ENCODE measurements around the gene MAN1C1.

MAN1C1 gene

DNA sequence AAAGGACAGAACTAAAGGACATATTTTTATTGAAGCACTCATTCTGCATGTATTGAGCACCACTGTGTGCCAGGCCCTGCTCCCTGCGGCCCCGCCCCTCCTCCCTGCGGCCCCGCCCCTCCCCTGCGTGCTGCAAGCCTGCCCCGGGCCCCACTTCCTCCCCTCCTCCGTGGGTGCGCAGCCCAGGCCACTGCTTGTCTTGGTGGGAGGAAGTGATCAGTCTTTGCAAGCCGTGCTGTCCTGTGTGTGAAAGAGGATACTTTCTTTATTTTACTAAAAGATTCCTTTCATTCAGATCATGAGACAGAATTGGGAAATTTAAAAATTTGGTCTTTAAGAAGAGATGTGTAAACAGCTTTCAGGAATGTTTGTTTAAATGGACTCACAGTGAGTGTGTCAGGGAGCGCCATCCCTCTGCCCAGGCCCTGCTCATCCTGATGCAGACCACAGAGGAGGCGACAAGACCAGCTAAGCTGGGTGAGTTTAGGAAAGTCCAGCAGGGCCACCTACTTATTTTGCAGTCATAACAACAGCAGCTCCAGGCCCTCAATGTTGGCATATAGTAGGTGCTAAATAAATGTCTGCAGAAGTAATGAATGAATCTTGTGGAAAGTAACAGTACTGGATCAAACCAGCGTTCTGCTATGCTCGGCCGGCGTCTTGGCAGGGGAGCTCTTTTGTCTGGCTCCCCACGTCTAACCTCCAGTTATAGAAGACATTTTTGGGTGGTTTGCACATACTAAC is 95.1 kb downstream of the MAN1C1 start:
- no peak for ATAC-seq
- TF ChIP-seq PPARA (CRISPR knock-in tag; IDR thresholded peaks at IDR 0.05; ENCODE audit: borderline replicate concordance): no peak
- no peak for TF ChIP-seq ZFP3 (CRISPR knock-in tag; IDR thresholded peaks at IDR 0.05)
- TF ChIP-seq GLIS3 (CRISPR knock-in tag; IDR thresholded peaks at IDR 0.05): no peak
- TF ChIP-seq RARB (CRISPR knock-in tag; IDR thresholded peaks at IDR 0.05): no peak
- TF ChIP-seq, protein P1, sequence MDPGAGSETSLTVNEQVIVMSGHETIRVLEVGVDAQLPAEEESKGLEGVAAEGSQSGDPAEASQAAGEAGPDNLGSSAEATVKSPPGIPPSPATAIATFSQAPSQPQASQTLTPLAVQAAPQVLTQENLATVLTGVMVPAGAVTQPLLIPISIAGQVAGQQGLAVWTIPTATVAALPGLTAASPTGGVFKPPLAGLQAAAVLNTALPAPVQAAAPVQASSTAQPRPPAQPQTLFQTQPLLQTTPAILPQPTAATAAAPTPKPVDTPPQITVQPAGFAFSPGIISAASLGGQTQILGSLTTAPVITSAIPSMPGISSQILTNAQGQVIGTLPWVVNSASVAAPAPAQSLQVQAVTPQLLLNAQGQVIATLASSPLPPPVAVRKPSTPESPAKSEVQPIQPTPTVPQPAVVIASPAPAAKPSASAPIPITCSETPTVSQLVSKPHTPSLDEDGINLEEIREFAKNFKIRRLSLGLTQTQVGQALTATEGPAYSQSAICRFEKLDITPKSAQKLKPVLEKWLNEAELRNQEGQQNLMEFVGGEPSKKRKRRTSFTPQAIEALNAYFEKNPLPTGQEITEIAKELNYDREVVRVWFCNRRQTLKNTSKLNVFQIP (CRISPR knock-in tag; IDR thresholded peaks at IDR 0.05; ENCODE audit: borderline replicate concordance, low read depth): no peak
- TF ChIP-seq, protein P2, sequence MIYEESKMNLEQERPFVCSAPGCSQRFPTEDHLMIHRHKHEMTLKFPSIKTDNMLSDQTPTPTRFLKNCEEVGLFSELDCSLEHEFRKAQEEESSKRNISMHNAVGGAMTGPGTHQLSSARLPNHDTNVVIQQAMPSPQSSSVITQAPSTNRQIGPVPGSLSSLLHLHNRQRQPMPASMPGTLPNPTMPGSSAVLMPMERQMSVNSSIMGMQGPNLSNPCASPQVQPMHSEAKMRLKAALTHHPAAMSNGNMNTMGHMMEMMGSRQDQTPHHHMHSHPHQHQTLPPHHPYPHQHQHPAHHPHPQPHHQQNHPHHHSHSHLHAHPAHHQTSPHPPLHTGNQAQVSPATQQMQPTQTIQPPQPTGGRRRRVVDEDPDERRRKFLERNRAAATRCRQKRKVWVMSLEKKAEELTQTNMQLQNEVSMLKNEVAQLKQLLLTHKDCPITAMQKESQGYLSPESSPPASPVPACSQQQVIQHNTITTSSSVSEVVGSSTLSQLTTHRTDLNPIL (CRISPR knock-in tag; IDR thresholded peaks at IDR 0.05; ENCODE audit: low read depth): no peak
- TF ChIP-seq OSR1 (CRISPR knock-in tag; IDR thresholded peaks at IDR 0.05): no peak
- TF ChIP-seq ZC3H10 (CRISPR knock-in tag; IDR thresholded peaks at IDR 0.05): no peak
- no peak for TF ChIP-seq ARNTL (CRISPR knock-in tag; IDR thresholded peaks at IDR 0.05; ENCODE audit: borderline replicate concordance, low read depth)
- TF ChIP-seq, protein P3, sequence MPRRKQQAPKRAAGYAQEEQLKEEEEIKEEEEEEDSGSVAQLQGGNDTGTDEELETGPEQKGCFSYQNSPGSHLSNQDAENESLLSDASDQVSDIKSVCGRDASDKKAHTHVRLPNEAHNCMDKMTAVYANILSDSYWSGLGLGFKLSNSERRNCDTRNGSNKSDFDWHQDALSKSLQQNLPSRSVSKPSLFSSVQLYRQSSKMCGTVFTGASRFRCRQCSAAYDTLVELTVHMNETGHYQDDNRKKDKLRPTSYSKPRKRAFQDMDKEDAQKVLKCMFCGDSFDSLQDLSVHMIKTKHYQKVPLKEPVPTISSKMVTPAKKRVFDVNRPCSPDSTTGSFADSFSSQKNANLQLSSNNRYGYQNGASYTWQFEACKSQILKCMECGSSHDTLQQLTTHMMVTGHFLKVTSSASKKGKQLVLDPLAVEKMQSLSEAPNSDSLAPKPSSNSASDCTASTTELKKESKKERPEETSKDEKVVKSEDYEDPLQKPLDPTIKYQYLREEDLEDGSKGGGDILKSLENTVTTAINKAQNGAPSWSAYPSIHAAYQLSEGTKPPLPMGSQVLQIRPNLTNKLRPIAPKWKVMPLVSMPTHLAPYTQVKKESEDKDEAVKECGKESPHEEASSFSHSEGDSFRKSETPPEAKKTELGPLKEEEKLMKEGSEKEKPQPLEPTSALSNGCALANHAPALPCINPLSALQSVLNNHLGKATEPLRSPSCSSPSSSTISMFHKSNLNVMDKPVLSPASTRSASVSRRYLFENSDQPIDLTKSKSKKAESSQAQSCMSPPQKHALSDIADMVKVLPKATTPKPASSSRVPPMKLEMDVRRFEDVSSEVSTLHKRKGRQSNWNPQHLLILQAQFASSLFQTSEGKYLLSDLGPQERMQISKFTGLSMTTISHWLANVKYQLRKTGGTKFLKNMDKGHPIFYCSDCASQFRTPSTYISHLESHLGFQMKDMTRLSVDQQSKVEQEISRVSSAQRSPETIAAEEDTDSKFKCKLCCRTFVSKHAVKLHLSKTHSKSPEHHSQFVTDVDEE (CRISPR knock-in tag; IDR thresholded peaks at IDR 0.05): no peak
- TF ChIP-seq ZNF70 (CRISPR knock-in tag; IDR thresholded peaks at IDR 0.05): no peak
- TF ChIP-seq ZFP30 (CRISPR knock-in tag; IDR thresholded peaks at IDR 0.05): no peak

DNA sequence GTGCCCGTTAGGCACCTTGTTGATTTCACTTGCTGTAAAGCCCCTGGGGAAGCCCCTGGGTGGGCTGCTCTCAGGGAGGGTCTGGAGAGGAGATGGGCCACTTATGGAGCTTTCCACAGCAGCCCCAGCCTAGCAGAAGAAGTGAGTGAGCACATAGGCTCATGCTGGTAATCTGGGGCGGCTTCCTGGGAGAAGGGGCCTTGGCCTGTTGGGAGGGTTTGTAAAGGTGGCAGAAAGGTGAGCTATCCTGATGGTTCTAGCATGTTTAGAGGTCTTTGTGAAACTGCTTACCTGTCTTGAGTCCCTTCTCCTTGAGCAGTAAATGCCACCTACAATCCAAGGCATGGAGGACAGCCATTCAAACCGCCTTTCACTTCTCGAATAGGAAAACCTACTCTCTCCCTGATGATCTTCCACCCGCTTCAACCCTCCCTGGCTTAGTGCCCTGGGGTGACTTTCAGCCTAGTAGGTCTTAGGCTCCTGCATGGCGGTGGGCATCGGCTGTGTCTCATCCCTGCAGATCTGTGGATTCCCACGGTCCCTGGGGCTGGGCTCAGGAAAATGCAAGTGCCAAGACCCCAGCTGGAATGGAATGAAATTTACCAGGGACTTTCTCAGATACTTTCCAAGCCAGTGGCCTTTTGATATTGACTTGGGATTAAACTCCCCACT is 95.8 kb downstream of the MAN1C1 start:
- TF ChIP-seq ZFP3 (CRISPR knock-in tag; IDR thresholded peaks at IDR 0.05) (no peak), ZNF565 (CRISPR knock-in tag; conservative IDR thresholded peaks at IDR 0.05; ENCODE audit: low read depth) (no peak), ARNTL (CRISPR knock-in tag; IDR thresholded peaks at IDR 0.05; ENCODE audit: borderline replicate concordance, low read depth) (no peak)
- TF ChIP-seq, protein P3 (CRISPR knock-in tag; IDR thresholded peaks at IDR 0.05): no peak
- ATAC-seq: no peak

DNA sequence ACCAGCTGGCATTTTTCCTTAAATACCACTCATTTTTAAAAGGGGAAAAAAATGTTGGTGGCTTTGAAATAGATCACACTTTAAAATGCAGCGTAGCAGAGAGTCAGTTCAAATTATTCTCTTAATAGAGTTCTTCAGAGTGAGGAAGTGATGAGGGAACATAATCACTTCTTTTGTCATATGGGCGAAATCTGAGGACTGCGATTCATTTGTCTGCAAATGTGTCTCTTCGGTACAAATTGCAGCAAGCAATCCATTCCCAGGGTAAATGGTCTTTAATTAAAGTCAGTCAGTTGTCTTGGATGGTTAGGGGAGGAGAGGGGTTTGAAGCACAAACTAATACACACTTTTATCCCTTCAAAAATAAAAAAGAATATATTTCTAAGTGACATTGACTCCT is 97.4 kb downstream of the MAN1C1 start:
- ATAC-seq: no peak
- TF ChIP-seq OSR1 (CRISPR knock-in tag; IDR thresholded peaks at IDR 0.05) (no peak), TCF4 (CRISPR knock-in tag; IDR thresholded peaks at IDR 0.05; ENCODE audit: borderline replicate concordance) (no peak), GLIS3 (CRISPR knock-in tag; IDR thresholded peaks at IDR 0.05) (no peak), ZFP3 (CRISPR knock-in tag; IDR thresholded peaks at IDR 0.05) (no peak), ARNTL (CRISPR knock-in tag; IDR thresholded peaks at IDR 0.05; ENCODE audit: borderline replicate concordance, low read depth) (no peak), ZC3H10 (CRISPR knock-in tag; IDR thresholded peaks at IDR 0.05) (no peak), RARB (CRISPR knock-in tag; IDR thresholded peaks at IDR 0.05) (no peak), ZNF70 (CRISPR knock-in tag; IDR thresholded peaks at IDR 0.05) (no peak), ZFP30 (CRISPR knock-in tag; IDR thresholded peaks at IDR 0.05) (no peak), ZNF8 (CRISPR knock-in tag; IDR thresholded peaks at IDR 0.05) (no peak), ZNF565 (CRISPR knock-in tag; conservative IDR thresholded peaks at IDR 0.05; ENCODE audit: low read depth) (no peak), BACH2 (CRISPR knock-in tag; IDR thresholded peaks at IDR 0.05; ENCODE audit: borderline replicate concordance) (no peak)
- TF ChIP-seq, protein P2 (CRISPR knock-in tag; IDR thresholded peaks at IDR 0.05; ENCODE audit: low read depth): no peak
- TF ChIP-seq, protein P1 (CRISPR knock-in tag; IDR thresholded peaks at IDR 0.05; ENCODE audit: borderline replicate concordance, low read depth): no peak
- TF ChIP-seq, protein P4, sequence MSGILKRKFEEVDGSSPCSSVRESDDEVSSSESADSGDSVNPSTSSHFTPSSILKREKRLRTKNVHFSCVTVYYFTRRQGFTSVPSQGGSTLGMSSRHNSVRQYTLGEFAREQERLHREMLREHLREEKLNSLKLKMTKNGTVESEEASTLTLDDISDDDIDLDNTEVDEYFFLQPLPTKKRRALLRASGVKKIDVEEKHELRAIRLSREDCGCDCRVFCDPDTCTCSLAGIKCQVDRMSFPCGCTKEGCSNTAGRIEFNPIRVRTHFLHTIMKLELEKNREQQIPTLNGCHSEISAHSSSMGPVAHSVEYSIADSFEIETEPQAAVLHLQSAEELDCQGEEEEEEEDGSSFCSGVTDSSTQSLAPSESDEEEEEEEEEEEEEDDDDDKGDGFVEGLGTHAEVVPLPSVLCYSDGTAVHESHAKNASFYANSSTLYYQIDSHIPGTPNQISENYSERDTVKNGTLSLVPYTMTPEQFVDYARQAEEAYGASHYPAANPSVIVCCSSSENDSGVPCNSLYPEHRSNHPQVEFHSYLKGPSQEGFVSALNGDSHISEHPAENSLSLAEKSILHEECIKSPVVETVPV (CRISPR knock-in tag; IDR thresholded peaks at IDR 0.05): no peak
- TF ChIP-seq, protein P5, sequence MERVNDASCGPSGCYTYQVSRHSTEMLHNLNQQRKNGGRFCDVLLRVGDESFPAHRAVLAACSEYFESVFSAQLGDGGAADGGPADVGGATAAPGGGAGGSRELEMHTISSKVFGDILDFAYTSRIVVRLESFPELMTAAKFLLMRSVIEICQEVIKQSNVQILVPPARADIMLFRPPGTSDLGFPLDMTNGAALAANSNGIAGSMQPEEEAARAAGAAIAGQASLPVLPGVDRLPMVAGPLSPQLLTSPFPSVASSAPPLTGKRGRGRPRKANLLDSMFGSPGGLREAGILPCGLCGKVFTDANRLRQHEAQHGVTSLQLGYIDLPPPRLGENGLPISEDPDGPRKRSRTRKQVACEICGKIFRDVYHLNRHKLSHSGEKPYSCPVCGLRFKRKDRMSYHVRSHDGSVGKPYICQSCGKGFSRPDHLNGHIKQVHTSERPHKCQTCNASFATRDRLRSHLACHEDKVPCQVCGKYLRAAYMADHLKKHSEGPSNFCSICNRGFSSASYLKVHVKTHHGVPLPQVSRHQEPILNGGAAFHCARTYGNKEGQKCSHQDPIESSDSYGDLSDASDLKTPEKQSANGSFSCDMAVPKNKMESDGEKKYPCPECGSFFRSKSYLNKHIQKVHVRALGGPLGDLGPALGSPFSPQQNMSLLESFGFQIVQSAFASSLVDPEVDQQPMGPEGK (CRISPR knock-in tag; IDR thresholded peaks at IDR 0.05; ENCODE audit: borderline replicate concordance): no peak

Data from SK-N-SH treated with all-trans-retinoic acid at 6 μM for 48 hours (cell line).